ENCODE results near the gene CPVL. TPM values are rescaled to one million over a fixed set of nuclear protein-coding genes. Genes with fewer than 3 reads are reported as not detected.

CPVL gene
- total and polyA plus RNA-seq, 2 of the 8 experiments (the other 6 are each of a cell fraction or from before 2014, with no cell fraction given) = 40.0 to 55.0 TPM

DNA sequence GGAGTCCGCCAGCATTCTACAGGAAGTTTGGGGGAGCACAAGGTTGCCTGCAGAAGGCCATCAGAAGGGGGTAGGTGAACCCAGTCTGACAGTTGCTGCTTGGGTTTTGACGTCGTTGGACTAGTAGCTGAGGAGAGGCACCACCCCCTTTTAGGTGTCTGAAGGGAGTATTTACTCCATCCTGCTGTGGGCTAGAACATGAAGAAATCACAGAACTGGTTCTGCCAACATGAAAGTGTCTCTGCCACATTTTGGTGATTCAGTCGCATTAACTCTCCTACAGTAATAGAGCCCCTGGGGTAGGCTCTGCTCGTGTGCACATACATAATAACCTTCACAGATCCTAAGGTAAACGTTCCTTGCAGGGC is 187.4 kb downstream of the CPVL start:
- Histone ChIP-seq H3K79me1 (ENCODE audit: low read depth, low read length) (no peaks in the 10 kb centered on the region), H2BK5ac (ENCODE audit: low read depth, low read length) (no peak overlapping the region), H3K9ac (replicated peaks in 1 of 4; ENCODE audit: extremely low read depth in 1 of 4, low read depth in 3 of 4, low read length in 3 of 4) (no peak overlapping the region), H2BK20ac (ENCODE audit: low read length) (no peak overlapping the region), H2BK12ac (ENCODE audit: low read depth, low read length) (no peak overlapping the region), H3K27ac (ENCODE audit: low read depth, low read length) (no peak overlapping the region), H3K14ac (ENCODE audit: insufficient read length) (no peak overlapping the region), H2BK15ac (ENCODE audit: low read length) (no peak overlapping the region), H4K20me1 (replicated peaks in 1 of 2; ENCODE audit: control insufficient read depth in 1 of 2, insufficient read depth in 2 of 2, low read length in 2 of 2) (peaks cover 0 to 3% of the 10 kb centered on the region in 2 experiments), H3K56ac (replicated peaks; ENCODE audit: insufficient read length, low read depth, low read length) (no peak overlapping the region), H2BK120ac (replicated peaks; ENCODE audit: low read depth, low read length) (no peak overlapping the region), H3K4me2 (ENCODE audit: insufficient read depth in 1 of 2, low read depth in 2 of 2, low read length in 2 of 2) (peak overlapping the region; percentile 72 to 93), H3K4ac (replicated peaks; ENCODE audit: insufficient read length, low read depth, low read length) (no peak overlapping the region), H3K27me3 (replicated peaks in 1 of 4; ENCODE audit: control insufficient read depth in 3 of 4, extremely low read depth in 1 of 4, insufficient read depth in 3 of 4, low read length in 3 of 4) (peaks cover 11 to 46% (median 38%) of the 10 kb centered on the region in 4 experiments), H3K79me2 (ENCODE audit: control insufficient read depth in 1 of 2, insufficient read depth in 2 of 2, low read length in 2 of 2) (no peaks in the 10 kb centered on the region), H3K18ac (ENCODE audit: extremely low read depth, low read length) (no peak overlapping the region), H3K23me2 (ENCODE audit: low read depth, low read length) (peaks cover 27% of the 10 kb centered on the region), H3K4me3 (ENCODE audit: extremely low read depth in 1 of 4, insufficient read depth in 2 of 4, low read depth in 3 of 4, low read length in 4 of 4) (peak overlapping the region; percentile 46 to 74 (median 62); a peak in 7 of 8 replicates), H4K5ac (ENCODE audit: insufficient read length, low read depth, low read length) (no peak overlapping the region), H3K36me3 (ENCODE audit: control insufficient read depth in 2 of 4, insufficient read depth in 4 of 4, low read length in 3 of 4) (no peaks in the 10 kb centered on the region), H4K91ac (replicated peaks; ENCODE audit: insufficient read length, low read length) (no peak overlapping the region), H3K9me3 (ENCODE audit: insufficient read depth in 2 of 2, low read depth in 1 of 2, low read length in 1 of 2) (no peaks in the 10 kb centered on the region), H4K8ac (ENCODE audit: extremely low read depth, insufficient read depth, low read length) (no peak overlapping the region), H3K23ac (ENCODE audit: insufficient read length) (no peak overlapping the region), H2AFZ (ENCODE audit: low read length) (no peak overlapping the region), H3K4me1 (replicated peaks in 1 of 4; ENCODE audit: control insufficient read depth in 3 of 4, insufficient read depth in 4 of 4, low read length in 3 of 4) (peaks cover 6 to 27% (median 22%) of the 10 kb centered on the region in 4 experiments), H2AK5ac (ENCODE audit: low read depth, low read length) (no peak overlapping the region)
- ChIA-PET CTCF (ENCODE audit: partially characterized antibody) (interaction anchor here (1.0 to 34.2 kb wide), 11 partner anchors 8 to 155 kb away, joined by 3 to 576 read pairs (median 21); no protein-coding TSS in a partner anchor), POLR2A (ENCODE audit: partially characterized antibody) (interaction anchor here (1.0 to 1.3 kb wide), 2 partner anchors 9 to 32 kb away, joined by 3 to 4 read pairs; no protein-coding TSS in a partner anchor)
- TF ChIP-seq CTBP2 (IDR thresholded peaks at IDR 0.05; ENCODE audit: borderline replicate concordance, insufficient read depth, insufficient read length, low read length) = no peak
- TF ChIP-seq CEBPB (IDR thresholded peaks at IDR 0.05; ENCODE audit: low read depth, low read length) = no peak
- TF ChIP-seq KDM1A (IDR thresholded peaks at IDR 0.05; ENCODE audit: borderline replicate concordance, low read length) = no peak
- no peak for TF ChIP-seq RAD21 (IDR thresholded peaks at IDR 0.05 in 1 of 2, conservative IDR thresholded peaks at IDR 0.05 in 1 of 2; ENCODE audit: low read depth in 2 of 2, low read length in 2 of 2)
- no peak for TF ChIP-seq HDAC6 (IDR thresholded peaks at IDR 0.05; ENCODE audit: low read depth, low read length)
- TF ChIP-seq SP2 (IDR thresholded peaks at IDR 0.05; ENCODE audit: low read length) = no peak
- no peak for FAIRE-seq
- 38% methylated on average over 6 of the region's 6 CpGs; no CpG with 5 or more reads in 1 of the 2 experiments for WGBS, 2 experiments (ENCODE audit: extremely low coverage in 1 of 2, insufficient coverage in 1 of 2, insufficient read length in 1 of 2, insufficient replicate concordance in 2 of 2, low coverage in 1 of 2, low lambda C conversion rate in 2 of 2, missing lambda C conversion rate in 1 of 2)
- DNase-seq (ENCODE audit: low read depth in 1 of 2, low spot score in 2 of 2) = no peak

Measured in H1 (cell line).